SK-N-SH treated with all-trans-retinoic acid at 6 μM for 48 hours (cell line): ENCODE results near the gene CES5A.

Source experiments
- CSRNP3 ChIP-seq: fragments of 250-450 bp; sonication (Bioruptor Pico); IDR thresholded peaks from 2 replicates; pipeline ENCODE4 v1.5.1; 2021; ENCODE audit warnings: mild to moderate bottlenecking, moderate library complexity
- TCF4 ChIP-seq: fragments of 250-450 bp; sonication (Bioruptor Pico); IDR thresholded peaks from 2 replicates; pipeline ENCODE4 v1.8.0; 2021; ENCODE audit warnings: mild to moderate bottlenecking, moderate library complexity, borderline replicate concordance

- no peak for TF ChIP-seq TCF4 (CRISPR knock-in tag)
- TF ChIP-seq CSRNP3 = no peak
Measured at GRCh38 chr16:55871411-55872038, 3.6 kb downstream of the CES5A start.
